GM19239 (cell line): ENCODE results near the gene HCFC1.

Experiments used
- DNase-seq: peaks from one replicate; pipeline ENCODE4 v3.0.0; 2011; ENCODE audit warnings: low spot score; ENCODE audit not compliant: insufficient read length
- FAIRE-seq: peaks from 2 replicates; lab custom pipeline; 2011; peaks lifted over from hg19 to GRCh38; lab: Jason Lieb, UNC

The HCFC1 gene

DNA sequence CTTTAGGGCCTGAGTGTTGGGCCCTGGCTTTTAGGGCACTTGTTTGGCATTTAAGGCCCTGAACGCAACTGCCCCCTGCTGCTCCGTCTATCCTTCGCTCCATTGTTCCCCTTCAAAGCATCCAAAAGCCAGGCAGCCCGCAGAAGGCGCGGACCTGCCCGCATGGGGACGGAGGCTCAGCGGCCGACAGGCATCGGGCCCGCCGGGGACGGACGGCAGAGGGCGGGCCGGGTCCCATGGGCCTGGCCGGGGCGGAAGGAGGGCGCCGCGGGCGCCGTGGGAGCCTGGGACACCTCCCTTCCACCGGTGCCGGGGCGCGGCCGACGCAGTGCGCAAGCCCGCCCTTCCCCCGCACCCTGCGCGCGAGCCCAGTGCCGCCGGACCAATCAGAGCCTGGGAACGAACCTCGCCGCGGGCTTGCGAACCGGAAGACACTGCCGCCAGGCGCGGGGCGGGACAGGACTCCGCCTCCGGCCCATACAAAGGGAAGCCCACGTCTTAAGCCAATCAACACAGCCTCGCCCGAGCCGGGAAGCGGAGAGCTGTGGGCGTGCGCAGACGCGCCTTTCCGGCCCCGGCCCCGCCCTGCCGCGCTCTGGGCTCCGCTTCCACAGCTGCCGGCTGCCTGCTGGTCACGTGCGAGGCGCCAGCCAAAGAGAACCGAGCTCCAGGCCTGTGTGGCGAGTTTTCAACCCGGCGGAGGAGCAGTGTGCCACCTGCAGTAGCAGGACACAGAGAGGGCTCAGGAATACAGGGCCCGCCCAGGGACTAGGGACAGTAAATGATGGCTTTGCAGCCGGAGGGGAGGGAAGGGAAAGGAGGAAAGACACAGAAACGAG lies 43.5 kb downstream of the HCFC1 start:
- peak; percentile 84 for DNase-seq
- FAIRE-seq = no peak

DNA sequence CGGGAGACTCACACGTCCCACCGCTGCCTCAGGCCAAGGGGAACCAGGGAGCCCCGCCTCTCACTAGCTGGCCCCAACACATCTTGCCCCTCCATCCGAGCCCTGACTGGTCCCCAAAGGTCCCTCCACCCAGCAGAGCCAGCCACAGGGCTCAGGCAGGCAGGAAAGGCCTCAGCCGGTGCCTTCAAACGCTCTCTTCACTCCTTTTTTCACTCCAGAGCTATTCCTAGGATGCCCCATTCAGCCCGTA lies 44.0 kb downstream of the HCFC1 start:
- DNase-seq (no peak), FAIRE-seq (no peak)

DNA sequence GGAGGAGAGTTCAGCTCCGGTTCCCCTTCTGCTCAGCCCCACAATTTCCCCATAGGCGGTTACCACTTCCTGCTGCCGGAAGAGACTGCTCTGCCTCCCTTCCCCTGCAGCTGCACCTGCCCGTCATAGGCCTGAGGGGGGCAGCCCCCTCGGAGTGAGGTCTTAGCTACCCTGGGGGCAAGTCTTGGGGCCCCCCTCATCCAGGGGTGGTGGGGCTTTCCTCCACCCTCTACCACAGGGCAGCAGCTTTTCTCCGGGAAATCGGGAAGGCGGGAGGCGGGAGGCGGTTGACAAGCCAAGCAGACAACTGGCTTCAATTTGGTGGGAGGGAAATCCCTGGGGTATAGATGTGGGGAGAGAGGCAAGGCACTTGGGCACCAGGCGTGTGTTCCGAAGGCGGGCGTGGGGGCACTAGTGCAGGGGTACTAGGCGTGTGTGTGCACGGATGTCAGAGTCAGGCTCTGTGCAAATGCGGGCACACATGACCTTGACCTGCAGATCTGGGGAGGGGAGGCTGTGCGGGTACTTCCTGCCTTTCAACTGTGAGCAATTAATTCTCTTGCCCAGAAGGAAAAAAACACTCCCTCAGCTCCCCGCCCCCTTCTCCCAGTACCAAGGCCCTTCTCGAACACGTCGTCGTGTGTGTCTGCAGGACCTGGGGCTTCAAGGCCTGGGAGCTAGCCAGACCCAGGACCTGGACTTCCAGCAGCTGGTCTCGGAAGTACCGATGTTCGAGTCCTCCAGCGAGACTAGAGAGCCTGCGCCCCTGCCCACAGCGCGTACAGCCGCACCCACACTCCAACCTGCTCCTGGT lies 44.6 kb downstream of the HCFC1 start:
- FAIRE-seq = peak; percentile 99

DNA sequence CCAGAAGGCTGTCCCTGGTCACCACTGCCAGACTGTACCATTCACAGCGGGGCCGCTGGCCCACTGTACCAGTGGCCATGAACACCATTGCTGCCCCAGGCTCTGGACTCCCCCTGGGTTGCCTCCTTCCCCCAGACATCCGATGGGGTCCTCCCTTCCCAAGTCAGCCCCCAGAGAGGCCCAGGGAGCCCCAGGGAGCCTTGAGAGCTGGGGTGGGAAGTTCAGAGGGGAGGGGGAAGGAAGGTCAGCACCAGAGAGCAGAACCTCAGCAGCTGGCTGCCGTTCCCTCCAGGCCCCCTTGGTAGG lies 45.1 kb downstream of the HCFC1 start:
- DNase-seq = no peak
- FAIRE-seq = no peak

More for the DNA sequence above, 44.6 kb downstream of the HCFC1 start:
- peak; percentile 70 for DNase-seq

DNA sequence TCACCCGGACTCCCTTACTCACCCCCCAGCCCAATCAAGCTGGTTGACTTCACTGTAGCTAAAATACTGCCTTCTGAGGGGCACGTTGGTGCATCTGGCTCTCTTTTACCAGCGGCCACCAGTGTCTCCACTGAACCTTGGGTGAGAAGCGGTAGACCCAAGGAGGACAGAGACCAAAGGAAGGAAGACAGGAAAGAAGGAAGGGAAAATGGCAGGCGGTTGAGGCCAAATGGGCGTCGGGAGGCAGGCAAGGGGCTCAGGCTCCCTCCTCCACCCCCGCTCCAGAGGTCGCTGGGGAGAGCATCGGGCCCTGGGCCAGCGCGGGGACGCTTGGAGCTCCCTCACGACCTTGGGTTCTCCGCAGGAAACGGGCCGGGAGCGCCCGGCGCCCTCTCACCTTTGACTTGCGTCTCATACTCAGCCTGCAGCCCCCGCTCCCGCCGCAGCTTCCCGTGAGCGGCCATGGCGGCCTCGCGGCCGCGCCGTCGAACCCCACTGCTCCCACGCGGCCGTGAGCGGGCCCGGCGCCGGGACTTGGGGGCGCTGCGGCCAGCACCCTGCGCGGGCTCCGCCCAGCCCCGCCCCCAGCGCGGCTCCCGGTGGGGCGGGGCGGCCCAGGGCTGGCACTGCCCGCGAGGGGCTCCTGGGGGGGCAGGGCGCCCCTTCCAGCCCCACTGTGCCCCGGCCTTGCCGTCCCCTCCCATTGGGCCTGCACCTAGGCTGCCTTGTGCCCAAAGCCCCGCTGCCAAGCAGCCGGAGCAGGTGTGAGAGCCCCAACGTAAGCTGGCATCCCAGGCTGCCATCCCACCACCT lies 45.7 kb downstream of the HCFC1 start, which contains the start of gene ARHGAP4:
TSS of gene ARHGAP4 (minus strand) at position 526 of the 813 bp plus-strand sequence. CDS start at position 464, 62 bp downstream.
- no peak for FAIRE-seq
- DNase-seq = no peak

DNA sequence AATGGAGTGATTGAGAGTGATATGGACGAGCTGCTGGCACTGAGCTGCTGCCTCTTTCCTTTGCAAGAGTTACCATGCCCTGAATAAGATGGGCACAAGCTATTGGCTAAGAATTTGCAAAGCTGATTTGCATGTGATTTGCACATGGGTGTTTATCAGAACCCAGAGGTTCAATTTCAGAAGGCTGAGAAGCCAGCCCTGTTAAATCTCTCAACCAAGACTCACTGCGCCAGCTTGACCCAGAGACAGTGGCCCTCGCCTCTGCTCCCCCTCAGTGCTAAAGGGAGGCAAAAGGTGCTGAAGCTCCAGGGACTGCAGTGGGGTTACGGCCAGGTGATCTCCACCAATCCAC lies 46.3 kb downstream of the HCFC1 start:
- FAIRE-seq = no peak
- no peak for DNase-seq

DNA sequence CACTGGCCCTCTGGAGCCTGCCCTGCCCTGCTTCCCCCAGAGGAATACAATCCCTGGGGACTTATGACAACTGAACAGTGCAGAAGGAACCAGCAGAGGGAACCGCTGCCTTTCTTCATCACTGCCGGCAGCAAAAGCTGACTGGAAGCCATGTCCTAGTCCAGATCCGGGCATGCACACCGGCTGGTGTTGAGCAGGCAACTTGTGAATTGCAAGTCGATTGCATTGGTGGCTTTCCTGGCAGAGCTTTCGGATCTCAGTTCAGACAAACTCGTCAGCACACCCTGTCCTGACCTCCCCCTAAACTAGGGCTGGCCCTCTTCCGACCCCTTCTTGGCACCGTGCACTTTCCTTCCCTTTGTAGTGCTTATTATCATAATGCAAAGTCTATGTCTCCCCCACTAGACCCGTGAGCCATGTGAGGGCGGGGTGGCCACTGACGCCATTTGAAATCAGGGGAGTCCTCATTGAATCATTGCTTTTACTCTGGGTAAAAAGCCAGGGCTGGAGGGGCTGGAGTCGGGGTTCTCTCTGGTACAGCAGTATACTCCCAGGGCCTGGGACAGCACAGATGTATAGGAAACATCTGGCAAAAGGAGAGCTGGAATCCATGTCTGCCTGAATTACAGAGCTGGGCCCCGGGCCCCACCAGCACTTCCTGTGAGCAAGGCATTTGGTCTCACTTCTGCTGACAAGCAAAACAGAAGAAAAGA lies 47.3 kb downstream of the HCFC1 start:
- peak; percentile 99 for FAIRE-seq
- DNase-seq = no peak

DNA sequence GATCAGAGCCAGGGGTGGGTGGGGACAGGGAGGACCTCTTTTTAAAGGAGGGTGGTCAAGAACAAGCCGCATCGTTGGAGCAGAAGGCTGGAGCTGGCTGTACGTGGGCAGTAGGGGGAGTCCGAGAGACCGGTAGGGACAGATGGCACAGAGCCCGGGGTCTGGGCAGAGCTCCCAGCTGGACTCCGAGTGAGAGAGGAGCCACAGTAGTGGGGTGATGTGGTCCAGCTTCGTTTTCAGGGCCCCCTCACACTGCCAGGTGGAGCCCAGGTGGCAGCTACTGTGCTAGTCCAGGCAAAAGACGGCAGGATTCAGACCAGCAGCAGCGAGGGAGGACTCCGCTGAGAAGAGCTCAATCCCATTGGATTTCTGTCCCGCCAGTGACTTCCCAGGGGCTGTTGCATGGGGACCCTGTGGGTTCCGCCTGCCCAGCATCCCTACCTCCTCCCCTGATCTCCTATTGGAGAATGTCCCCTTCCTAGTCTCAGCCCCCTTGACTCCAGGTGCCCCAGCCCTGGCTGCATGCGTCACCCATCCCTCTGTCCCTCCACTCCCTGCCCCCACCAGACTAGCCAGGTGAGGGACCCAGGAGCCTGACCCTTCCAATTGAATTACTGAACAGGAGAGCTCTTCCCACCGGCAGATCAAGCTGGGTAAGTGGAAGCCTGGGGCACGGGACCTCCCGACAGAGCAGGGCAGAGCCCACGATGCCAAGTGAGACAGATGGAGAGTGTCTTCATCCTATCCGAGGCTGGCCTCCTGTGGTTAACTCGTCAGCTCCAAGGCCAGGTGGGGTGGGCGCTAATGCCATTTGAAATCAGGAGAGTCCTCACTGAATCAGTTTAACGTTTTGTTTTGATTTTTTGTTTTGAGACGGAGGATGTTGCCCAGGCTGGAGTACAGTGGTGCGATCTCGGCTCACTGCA lies 48.4 kb downstream of the HCFC1 start:
- DNase-seq (no peak), FAIRE-seq (peak; percentile 93)

DNA sequence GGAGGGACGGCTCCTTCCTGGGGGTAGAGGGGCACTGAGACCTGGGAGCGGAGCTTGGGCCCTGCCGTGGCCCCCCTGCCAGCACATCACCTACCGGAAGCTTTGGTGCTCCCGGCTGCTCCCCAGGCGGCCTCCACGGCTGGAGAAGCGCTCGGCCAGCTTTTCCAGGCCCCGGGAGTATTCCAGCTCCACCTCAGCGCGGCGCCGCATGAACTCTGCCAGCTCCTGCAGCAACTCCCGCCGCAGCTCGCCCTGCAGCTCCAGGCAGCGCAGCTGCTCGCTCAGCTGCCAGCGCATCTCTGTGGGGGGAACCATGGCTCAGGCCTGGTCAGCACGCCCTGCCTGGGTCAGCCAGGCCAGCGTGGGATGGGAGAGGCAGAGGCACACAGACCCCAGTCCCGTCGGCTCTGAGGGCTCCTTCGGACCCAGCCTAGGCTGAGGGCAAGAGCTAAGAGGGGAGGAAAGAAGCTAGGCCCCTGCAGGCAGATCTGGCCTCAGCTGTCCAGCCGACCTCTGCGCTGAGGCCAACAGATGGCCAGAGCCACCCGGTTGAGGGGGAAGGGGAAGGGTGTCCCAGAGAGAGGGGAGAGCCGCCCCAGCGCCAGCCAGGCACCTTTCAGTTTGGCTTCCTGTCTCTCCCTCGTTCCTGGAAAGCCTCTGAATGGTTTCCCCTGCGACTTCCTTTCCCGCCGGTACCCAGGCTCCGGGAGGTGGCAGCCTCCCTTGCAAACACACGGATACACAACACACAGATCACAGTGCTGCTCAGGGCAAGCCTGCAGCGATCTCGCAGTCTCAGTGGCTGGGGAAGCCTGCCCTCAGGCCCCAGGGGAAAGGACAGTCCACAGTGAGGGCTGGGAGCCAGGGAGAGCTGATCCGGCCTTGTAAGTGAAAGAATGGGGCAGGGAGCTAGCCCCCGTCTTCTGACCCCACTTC lies 49.8 kb downstream of the HCFC1 start:
- no peak for DNase-seq
- FAIRE-seq = no peak

DNA sequence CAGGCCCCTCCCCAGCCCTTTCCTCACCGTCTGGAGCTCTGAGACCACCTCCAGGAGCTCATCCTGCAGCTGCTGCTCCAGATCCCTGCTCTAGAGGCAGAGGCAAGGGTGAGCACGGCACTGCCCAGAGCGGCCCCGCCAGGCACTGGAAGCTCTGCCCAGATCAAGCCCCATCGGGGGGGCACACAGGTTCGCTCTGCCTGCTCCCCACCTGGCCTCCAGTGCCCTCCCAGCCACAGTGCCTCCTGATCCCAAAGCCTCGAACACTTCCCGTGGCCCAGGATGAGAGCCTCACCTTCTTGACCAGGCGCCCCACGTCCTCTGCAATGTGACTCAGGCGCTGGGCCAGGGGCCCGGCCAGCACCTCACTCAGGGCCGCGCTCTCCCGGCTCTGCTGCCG lies 50.5 kb downstream of the HCFC1 start:
- no peak for FAIRE-seq

DNA sequence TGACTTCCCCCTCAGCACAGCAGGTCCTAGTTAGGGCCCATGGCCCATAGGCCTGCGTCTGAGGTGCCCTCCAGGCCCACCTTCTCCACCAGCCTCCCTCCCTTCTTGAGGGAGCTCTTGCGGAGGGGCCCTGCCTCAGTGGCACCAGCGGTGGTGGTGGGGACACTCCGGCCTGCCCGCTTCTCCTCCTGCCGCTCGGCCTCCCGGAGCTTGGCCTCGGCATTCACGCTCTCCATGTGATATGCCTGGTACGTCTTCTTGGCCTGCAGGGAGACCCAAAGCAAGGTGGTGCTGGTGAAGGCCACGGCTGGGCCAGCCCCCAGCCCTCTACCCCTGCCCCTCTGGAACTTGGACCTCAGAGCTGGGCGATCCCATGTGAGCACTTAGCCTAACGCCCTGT lies 51.1 kb downstream of the HCFC1 start:
- FAIRE-seq (no peak), DNase-seq (no peak)

More for the DNA sequence above, 50.5 kb downstream of the HCFC1 start:
- no peak for DNase-seq

DNA sequence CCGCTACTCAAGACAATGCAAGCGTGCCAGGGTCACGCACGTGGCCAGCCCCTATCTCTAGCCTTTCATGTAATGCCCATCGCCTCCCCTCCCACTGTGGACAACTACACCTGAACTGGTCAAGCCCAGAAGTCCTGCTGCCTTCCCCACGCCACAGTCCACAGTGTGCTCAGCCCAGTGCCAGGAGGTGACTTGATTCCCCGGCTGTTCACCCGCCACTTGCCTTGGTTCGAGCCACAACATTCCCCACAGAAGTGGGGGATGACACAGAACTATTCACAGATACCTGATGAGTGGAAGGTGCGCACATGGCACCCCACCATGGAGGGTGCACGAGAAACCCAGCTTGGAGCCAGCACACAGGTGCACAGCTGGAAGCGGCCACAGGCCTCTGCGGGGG lies 52.3 kb downstream of the HCFC1 start:
- FAIRE-seq (no peak), DNase-seq (no peak)

DNA sequence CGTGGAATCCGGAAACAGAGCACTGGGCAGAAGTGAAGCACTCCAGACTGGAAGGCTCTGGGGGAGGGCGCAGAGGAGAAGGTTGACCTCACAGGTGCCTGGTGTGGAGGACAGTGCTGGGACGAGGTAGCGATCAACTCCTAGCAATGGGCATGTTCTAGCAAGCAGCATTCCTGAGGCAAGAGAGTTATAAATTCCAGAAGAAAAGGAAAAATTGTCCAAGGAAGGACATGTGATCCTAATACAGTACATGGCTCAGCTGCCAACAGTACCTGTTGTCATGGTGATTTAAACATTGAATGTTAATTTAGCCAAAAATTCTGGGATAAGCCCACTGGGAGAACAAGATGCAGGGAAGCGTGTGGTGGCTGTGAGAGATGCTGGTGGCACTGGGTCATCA lies 53.7 kb downstream of the HCFC1 start:
- no peak for DNase-seq
- FAIRE-seq = no peak

DNA sequence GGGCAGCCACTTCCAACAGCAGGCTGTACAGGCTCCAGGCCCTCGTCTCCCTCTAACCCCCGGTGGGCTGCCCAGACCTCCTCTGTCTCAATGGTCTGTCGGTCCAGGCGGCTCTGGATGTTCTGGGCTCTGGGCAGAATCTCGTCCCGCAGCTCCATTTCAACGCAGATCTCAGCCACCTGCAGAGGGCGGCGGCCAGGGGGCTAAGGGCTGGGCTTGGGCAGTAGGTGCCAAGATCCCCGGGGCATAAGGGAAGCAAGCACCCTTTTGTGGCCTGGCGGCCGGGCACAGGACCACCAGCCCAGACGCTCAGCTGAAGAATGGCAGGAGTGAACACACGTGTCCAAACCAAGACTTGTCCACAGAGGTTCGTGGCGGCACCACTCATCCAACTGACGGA lies 57.9 kb downstream of the HCFC1 start:
- FAIRE-seq (no peak), DNase-seq (no peak)

DNA sequence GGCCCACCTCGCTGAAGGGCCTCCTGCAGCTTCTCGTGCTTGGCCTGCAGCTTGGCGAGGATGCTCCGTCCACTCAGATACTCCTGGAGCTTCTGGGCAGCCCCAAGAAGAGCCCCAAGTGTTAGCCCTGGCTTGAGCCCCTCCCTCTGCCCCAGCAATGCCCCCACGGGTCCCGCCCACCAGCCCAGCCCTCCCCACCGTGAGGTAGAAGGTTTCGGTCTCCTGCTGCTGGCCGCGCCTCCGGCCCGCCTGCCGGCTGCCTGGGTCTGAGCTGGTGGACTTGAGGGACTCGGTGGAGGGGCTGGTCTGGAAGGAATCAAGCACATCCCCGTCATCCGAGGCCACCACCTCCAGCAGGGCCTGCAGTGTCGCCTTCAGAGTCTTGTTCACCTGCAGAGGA lies 58.4 kb downstream of the HCFC1 start:
- FAIRE-seq = no peak
- no peak for DNase-seq

DNA sequence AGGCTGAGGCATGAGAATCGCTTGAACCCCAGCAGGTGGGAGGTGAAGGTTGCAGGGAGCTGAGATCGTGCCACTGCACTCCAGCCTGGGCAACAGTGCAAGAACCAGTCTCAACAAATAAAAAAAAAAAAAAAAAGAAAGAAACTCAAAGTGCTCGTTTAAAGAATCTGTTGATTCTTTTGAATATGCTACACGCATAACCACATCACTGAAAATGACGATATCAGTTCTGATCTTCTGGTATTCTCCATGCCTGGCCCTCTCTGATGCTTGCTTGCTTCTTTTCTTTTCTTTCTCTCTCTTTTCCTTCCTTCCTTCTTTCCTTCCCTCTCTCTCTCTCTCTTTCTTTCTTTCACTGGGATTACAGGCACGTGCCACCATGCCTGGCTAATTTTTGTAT lies 59.8 kb downstream of the HCFC1 start:
- no peak for DNase-seq
- FAIRE-seq = no peak

DNA sequence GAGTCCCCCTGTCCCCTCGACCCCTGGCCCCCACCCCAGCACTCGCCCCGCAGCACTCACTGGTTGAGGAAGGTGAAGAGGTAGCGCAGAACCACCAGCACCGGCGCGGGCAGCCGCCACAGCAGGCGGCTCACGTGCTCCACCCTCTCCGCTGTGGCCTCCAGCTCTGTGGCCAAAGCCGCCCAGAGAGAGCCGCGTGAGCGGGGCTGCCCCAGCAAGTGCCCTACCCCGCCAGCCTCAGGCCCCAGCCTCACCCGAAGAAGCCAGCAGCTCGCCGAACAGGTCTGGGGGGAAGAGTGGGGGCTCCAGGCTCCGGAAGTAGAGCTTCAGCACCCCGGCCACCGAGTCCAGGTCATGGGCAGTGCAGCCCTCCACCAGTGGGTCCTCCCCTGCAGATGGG lies 61.2 kb downstream of the HCFC1 start:
- DNase-seq (no peak), FAIRE-seq (no peak)

DNA sequence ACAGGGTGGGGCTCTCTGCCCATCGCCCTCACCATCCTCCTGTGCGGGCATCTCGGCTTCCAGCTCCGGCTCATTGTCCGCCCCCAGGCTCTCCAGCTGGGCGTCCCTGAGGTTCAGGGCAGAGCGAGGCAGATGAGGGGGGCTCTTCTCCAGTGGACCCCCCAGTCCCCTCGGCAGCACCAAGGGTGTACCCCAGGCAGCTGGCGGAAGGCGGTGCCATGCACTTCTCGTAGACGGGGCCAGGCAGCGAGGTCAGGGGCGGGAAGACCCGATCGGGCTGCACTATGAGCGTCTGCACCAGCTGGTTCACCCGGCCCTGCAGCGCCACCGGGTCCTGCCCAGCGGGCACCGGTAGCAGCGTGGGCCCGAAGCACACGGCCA lies 61.6 kb downstream of the HCFC1 start:
- FAIRE-seq = no peak
- DNase-seq = no peak
